GM12864 (cell line): ENCODE data around the gene RUNX2.
A peak's percentile ranks its signal among the peaks of the same experiment; 100 is the strongest.

Source experiments
- DNase-seq: peaks from one replicate; pipeline ENCODE4 v3.0.0-alpha.2; 2011; ENCODE audit warnings: low read depth
- H3K4me3 ChIP-seq: 2 replicates; pipeline ENCODE4 v1.5.1; 2011; ENCODE audit warnings: mild to moderate bottlenecking, low read depth, low read length, control low read depth
- CTCF ChIP-seq: IDR thresholded peaks from 2 replicates; pipeline ENCODE4 v1.5.1; 2011; ENCODE audit warnings: low read depth, mild to moderate bottlenecking, moderate library complexity, low read length, control low read depth, inconsistent platforms; ENCODE audit errors: missing control alignments

RUNX2 gene

GRCh38 chr6:45416700-45417099 is 88.6 kb downstream of the RUNX2 start:
- no peak for TF ChIP-seq CTCF
- H3K4me3 ChIP-seq, result no peak overlapping the region
- no peak for DNase-seq

- H3K4me3 ChIP-seq, result no peak overlapping the region
- TF ChIP-seq CTCF, result no peak
- DNase-seq, result no peak
Measured at GRCh38 chr6:45417436-45417835, 89.3 kb downstream of the RUNX2 start.

- peak; percentile 25 for TF ChIP-seq CTCF
- H3K4me3 ChIP-seq, result no peak overlapping the region
- no peak for DNase-seq
Measured at GRCh38 chr6:45419571-45420082, 91.5 kb downstream of the RUNX2 start.

- no peak for DNase-seq
- no peak for TF ChIP-seq CTCF
- no peak overlapping the region for H3K4me3 ChIP-seq
Measured at GRCh38 chr6:45420083-45420908, 92.2 kb downstream of the RUNX2 start.

- no peak for DNase-seq
- TF ChIP-seq CTCF, result no peak
- H3K4me3 ChIP-seq, result no peak overlapping the region
Measured at GRCh38 chr6:45420909-45421708, 93.0 kb downstream of the RUNX2 start.

GRCh38 chr6:45421709-45422502 is 93.8 kb downstream of the RUNX2 start:
- no peak for DNase-seq
- no peak for TF ChIP-seq CTCF
- peak overlapping the region; percentile 30; the same call in 1 of the 2 replicates for H3K4me3 ChIP-seq
